ENCODE measurements around the gene MSH6. TPM values are rescaled to one million over a fixed set of nuclear protein-coding genes. Genes with fewer than 3 reads are reported as not detected.
"Not testable (repeated sequence)": the region's sequence is repeated elsewhere in the genome, so short reads cannot be mapped to it uniquely, and the experiment has no call there.

MSH6 gene
- polyA plus RNA-seq, 1 donor: 33.3 TPM

- no peak for DNase-seq
Observed at GRCh38 chr2:47843407-47843806, 60.5 kb downstream of the MSH6 start.

GRCh38 chr2:47844162-47844561 is 61.2 kb downstream of the MSH6 start:
- no peak for DNase-seq

- no peak for DNase-seq
Observed at GRCh38 chr2:47849368-47849767, 66.4 kb downstream of the MSH6 start.

GRCh38 chr2:47850198-47850597 is 67.3 kb downstream of the MSH6 start:
- DNase-seq: no peak

GRCh38 chr2:47853067-47853777 is 70.3 kb downstream of the MSH6 start:
- not testable (repeated sequence) for DNase-seq

Other genes with a start within 250 kb of the MSH6 start
- 0.57 TPM for gene KCNK12, start 212.2 kb upstream of the MSH6 start, polyA plus RNA-seq (ENCODE audit: insufficient read length)
- gene FBXO11, start 123.4 kb downstream of the MSH6 start, polyA plus RNA-seq (ENCODE audit: insufficient read length): 46.0 TPM

Data from hindlimb muscle (tissue), 1 donor.